Measurements from ENCODE around the gene DNAJB12.
"Not testable (repeated sequence)": the region's sequence is repeated elsewhere in the genome, so short reads cannot be mapped to it uniquely, and the experiment has no call there.

Gene DNAJB12

DNA sequence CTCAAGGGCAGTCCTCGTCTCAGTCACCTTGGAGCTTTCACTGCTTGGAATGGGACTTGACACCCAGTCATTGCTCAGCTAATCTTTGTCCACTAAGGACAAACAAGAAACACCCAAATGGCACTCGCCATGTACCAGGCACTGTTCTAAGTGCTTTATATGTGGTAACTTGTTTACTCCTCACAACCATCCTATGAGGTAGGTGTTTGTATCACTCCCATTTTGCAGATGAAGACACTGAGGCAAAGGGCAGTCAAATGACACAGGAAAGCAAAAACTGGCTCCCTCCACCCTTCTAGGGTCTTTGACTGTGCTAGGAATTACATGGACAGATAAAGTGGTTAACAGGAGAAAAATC is 24.7 kb downstream of the DNAJB12 start:
- no peak for DNase-seq

DNA sequence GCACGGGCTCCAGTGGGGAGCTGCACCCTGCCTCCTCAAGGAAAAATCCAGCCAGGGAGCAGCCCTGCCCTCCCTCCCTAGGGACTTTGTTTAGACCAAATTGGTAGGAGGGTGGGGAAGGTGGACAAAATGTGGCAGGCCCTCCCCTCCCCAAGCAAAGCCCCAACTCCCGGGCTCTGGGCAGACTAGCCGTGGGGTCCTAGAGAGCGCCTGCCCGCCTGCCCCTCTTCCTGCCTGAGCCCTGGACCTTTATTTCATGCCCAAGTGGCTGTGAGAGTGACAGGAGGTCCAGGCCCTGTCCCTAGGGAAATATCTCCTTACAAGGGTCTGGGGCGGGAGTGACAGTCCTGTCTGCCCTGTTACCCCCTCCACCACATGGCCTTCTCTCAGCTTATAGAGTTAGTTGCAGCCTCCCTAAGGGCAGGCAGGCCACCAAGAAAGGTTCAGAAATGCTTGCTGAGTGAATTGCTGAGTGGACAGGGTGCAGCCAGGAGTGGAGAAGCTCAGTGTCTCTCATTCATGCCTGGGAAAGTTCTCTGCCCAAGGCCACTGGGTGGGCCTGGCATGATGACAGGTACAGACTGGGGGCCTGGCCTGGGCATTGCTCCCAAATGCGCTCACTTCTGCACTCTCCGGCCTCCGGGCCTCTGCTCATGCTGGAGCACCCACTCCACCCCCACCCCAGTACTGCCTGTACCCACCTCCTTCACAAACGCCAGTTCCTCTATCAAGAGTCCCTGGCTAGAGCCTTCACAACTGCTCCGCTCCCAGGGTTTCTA is 25.2 kb downstream of the DNAJB12 start:
- DNase-seq, result no peak

DNA sequence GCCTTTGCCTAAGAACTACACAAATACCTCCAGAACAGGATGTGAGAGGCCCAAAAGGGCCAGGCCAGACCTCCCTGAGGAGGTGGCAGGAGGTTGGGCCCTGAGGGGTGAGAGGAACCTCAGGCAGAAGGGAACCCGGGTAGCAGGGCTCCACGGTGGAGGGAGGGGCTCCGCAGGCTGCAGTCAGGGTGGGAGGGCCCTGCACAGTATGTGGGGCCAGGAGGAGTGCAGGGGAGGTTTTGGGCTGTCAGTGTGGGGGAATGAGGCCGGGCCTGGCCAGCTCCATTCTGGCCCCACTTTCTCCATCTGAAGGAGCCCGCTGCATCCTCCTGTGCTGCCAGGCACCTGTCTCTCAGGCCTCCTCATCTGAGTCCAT is 25.9 kb downstream of the DNAJB12 start:
- peak; percentile 55 for DNase-seq

DNA sequence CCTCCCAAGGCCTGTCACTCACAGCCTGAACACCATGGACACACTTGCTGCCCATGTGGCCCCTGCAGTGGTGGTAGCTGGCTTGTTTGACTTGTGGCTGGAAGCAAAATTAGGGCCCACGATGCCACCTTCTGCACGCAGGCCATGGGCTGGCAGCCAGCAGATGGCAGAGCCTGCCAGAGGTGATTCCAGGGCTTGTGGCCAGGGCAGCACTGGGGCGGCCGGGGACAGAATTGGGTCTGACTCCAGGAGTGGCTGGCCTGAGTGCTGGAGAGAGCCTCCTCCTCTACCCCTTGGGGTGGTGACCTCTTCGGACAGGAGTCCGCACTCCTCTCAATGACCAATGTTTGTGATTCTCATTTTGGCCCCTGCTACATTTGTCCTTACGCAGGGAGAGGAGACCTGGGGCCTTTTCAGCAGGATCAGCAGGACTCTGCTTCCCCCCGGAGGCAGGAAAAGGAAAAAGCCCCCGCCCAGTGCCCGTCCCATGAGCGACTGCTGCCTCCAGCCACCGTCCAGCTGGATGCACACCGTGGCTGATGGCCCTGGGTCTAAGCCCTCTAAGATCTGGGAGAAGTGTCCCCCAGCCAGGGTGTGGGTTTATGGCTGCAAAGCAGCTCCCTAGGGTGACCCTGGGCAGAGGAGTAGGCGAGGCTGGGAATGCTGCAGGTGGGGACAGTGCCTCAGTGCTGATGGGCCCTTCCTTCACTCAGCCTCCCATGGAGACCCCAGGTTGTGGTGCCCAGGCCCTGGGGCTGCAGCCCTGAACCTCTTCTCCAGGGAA is 26.5 kb downstream of the DNAJB12 start:
- DNase-seq, result peak; percentile 56

DNA sequence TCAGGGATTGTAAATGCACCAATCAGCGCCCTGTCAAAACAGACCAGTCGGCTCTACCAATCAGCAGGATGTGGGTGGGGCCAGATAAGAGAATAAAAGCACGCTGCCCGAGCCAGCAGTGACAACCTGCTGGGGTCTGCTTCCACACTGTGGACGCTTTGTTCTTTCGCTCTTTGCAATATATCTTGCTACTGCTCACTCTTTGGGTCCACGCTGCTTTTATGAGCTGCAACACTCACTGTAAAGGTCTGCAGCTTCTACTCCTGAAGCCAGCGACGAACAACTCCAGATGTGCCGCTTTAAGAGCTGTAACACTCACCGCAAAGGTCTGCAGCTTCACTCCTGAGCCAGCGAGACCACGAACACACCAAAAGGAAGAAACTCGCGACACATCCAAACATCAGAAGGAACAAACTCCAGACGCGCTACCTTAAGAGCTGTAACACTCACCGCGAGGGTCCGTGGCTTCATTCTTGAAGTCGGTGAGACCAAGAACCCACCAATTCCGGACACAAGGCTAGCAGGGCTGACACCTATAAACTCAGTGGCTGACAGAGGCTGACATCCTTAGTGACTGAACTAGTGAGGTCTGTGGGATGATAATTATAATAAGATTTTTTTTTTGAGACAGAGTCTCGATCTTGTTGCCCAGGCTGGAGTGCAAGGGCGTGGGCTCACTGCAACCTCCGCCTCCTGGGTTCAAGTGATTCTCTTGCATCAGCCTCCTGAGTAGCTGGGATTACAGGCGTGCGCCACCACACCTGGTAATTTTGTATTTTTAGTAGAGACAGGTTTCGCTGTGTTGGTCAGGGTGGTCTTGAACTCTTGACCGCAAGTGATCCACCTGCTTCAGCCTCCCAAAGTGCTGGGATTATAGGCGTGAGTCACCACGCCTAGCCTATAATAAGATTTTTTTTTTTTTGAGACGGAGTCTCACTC is 27.8 kb downstream of the DNAJB12 start:
- peak; percentile 88 for DNase-seq

DNA sequence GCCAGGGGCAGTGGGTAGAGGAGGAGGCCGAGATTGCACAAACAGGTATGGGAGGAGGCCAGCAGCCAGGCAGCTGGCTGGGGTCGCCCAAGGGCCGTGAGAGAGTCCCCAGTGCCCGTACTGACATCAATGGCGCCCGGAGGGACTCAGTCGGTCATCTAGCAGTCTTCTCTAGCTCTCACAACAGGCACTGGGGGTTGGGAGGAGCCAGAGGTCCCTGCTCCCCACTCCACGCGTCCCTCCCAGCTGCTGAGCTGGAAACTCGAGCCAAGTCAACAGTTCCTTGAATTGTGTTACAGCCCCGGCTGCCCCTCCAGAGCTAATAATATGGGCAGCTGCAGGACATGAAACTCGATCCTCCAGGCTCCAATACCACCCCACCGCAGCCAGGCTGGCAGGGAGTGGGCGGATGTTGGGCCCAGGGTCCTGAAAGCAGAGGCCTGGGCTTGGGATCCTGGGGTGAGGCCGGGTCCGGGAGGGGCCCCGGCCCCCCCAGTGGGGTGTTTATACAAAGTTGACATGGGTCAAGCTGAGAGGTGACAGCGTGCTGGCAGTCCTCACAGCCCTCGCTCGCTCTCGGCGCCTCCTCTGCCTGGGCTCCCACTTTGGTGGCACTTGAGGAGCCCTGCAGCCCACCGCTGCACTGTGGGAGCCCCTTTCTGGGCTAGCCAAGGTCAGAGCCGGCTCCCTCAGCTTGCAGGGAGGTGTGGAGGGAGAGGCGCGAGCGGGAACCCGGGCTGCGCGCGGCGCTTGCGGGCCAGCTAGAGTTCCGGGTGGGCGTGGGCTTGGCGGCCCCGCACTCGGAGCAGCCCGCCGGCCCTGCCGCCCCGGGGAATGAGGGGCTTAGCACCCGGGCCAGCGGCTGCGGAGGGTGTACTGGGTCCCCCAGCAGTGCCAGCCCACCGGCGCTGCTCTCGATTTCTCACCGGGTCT is 29.2 kb downstream of the DNAJB12 start:
- DNase-seq, result not testable (repeated sequence)

DNA sequence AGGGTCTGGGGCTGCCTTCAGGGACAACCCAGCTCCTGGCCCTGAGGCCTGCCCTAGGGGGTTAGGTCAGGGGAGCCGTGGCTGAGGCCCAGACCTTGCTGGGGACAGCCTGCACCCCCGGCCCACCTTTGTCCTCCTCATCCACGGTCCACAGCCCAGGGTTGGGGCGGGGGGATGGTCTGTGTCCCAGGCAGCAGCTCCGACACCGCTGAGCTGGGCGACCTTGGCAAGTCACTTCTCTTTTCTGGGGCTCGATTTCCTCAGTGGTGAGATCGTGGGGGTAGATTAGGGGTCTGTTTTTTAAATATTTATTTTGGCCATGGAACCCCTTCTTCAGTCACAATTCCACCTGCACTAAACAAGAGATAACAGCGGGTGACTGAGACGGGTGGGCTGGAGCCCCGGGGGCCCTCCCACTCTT is 30.9 kb downstream of the DNAJB12 start:
- DNase-seq, result no peak

DNA sequence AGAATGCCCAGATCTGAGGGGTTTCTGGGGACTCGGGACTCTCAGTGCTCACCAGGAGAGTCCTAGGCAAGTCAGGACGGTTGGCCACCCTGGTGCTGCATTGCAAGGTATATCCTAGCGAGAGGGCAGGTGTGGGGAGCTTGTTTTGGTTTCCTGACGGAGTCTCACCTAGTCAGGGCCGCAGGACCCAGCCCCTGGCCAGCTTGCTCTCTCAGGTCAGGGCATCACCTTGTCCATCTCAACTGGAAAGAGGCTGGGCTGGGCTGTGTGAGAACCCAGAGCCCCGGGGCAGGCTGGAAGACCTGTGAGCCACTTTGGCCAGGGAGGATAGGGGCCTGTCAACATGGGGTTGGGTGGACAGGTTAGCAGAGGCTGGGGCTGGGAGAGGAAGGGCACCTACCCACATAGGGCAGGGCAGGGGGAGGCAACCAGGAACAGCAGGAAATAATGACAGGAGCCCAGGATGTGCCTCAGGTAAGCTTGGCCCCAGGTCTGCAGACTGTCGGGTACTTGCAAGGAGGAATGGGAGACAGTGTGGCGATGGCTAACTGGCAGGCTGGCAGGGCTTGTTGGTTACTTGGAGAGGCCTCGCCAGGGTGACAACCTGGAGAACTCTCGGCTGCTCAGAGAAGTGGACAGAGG is 31.5 kb downstream of the DNAJB12 start:
- DNase-seq, result no peak

DNA sequence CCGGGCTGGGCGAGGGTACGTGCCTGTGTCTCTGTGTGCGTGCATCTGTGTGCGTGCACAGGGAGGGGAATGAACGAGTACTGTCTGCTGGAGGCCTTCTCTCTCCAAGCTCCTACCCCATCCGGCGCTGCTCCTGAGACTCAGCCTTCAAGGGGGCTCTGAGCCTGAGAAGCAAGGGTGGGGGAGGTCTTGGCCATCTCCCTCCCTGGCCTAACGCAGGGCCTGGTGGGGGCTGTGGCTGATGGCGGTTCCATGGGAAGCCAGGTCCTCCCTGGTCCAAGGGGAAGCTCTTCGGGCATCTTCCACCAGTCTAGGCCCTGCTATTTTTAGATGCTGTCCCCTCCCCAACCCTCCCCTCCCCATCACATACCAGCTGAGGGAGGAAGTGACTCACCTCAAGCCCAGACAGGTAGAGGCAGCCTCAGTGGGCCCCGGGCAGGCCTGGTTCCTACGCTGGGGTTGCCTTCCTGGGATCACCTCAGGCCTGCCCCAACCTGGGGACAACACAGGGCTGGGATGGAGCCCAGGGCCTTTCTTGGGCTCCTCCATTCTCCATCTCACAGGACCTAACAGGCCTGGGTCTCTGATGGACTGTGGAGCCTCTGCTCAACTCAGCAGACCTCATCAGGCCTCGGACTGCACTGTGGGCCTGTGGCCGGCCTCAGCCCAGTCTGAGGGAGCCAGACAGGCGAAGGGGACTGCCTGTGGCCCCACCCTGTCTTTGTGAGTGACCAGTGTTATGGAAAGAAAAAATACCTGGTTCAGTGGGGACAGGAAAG is 32.2 kb downstream of the DNAJB12 start:
- DNase-seq, result peak; percentile 68

DNA sequence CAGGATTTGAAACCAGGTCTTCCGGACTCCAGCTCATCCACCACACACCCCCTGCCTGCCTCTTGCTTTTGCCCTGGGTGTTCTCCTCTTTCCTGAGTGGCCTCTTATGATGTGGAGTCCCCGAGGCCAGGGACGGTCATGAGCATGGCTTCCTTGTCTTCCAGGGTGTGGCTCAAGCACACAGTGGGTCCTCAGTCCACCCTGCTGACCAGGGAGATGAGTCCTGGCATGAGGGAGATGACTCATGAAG is 32.8 kb downstream of the DNAJB12 start:
- DNase-seq, result no peak

DNA sequence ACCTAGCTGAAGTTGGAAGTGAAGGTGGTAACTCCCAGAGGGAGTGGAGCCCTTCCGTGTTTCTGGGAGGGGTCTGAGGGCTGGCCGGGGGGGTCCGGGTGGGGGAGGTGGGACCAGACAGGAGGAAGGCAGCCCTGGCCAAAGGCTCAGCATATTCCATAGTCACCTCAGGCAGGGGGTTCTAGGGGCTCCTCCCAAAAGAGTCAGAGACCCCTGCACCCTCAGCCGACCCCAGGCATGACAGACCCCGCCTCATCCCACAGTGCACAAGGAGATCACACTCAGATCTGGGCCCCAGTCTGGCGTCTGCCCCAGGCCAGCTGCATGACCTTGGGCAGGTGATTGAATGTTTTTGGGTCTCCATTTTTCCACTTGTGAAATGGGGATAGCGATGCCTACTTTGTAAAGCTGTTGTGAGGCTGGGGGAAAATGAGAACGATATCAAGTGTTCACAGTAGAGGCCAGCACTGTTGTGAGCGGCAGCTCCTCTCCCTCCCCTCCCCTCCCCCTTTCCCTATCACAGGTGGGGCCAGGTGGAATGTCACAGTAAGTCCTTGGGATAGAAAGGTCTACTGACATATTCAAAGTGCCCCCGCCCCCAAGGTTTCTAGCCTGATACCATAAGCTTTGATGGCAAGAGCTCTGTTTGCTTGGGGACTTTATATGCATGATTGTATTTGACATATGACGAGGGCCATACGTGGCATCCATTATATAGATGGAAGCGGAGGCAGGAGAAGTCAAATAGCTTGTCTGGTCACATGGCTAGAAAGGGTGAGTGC is 33.3 kb downstream of the DNAJB12 start:
- DNase-seq, result no peak

DNA sequence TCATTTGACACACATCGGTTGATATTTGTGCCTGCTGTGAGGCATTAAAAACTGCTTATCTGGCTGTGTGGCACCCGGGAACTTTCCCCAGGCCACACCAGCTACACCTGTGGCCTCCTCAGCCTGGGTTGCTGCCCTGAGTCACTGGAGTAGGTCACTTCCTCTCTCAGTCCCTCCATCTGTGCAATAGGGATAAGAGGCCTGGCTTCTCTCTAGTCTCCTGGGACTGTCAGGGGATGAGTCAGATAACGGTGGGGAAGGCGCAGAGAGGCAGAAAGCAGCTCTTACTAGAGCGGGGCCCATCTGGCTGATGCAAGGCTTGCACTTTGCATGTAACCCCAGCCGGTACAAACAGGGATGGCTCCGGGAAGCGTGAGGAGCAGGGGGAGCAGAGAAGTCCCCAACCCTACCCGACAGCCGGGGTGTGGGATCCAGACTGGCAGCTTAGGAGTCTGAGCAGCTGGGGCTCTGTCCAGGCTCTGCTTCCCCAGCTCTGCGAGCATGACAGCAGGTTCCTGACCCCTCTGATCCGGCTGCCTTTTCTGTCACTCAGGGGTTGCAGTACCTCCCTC is 34.0 kb downstream of the DNAJB12 start:
- DNase-seq, result peak; percentile 94

DNA sequence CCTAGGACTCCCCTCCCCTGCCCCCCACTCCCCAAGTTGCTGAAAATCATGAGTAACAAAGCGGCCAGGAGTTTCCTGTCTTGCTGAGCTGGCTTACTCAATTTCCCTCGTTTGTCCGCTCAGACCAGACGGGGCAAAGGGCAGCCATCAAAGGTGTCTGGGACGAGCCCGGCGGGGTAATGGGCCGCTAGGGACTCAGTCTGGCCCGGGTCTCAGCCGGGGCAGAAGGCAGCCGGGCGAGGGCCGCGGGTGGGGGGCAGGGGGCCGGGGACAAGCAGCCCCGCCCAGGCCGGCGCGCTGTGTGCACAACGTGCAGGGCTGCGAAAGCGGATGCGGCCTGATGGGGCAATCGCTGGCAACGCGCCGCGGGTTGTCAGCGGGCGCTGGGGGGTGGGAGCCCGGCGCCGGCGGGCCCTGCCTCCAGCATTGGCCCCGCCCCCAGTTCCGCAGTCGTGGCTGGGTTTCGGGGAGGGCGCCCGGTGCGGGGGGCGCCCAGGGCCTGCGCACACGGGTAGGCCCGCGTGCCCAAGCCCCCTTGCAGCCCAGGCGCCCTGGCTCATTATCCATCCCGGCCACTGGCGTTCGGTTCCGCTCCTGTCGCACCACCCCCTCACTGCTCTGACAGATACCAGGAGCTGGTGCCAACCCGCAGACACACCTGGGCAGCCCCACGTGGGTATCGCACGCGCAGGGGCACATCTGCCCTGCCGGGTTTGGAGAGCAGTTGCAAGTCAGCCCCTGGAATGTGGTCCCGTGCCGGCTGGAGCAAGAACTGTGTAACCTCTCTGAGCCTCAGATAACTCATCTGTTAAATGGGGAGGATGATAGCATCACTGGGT is 35.1 kb downstream of the DNAJB12 start:
- peak; percentile 95 for DNase-seq

DNA sequence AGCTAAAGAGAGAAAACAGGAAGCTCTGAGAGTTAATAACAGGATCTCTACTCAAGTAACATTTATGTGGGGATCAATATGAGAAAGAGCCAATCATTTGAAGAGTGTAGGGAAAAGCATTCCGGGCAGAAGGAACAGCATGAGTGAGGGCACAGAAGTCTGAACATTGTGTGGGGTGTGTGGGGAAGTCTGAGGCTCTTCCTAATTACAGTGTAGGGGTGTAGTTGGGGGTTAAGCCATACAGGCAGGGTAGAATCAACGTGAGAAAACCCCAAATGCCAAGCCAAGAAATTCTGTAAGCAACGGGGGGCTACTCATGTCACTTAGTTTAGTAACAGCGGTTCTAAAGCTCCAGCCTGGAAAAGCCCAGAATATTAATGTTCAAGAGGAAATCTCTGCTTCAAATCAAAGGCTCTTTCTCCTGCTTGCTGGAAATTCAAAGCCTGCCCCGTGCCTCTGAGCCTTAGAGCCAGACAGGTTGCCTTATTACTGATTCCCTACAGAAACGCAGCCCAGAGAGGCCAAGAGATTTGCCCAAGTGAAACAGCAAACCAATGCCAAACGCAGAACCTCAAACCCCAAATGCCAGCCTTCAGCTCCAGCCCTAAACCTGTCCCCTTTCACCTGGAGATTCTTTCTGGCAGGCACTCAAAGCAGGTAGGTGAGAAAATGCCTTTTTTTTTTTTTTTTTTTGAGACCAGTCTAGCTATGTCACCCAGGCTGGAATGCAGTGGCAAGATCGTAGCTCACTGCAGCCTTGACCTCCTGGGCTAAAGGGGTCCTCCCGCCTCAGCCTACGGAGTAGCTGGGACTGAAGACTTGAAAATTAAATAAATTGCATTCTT is 36.1 kb downstream of the DNAJB12 start:
- no peak for DNase-seq

DNA sequence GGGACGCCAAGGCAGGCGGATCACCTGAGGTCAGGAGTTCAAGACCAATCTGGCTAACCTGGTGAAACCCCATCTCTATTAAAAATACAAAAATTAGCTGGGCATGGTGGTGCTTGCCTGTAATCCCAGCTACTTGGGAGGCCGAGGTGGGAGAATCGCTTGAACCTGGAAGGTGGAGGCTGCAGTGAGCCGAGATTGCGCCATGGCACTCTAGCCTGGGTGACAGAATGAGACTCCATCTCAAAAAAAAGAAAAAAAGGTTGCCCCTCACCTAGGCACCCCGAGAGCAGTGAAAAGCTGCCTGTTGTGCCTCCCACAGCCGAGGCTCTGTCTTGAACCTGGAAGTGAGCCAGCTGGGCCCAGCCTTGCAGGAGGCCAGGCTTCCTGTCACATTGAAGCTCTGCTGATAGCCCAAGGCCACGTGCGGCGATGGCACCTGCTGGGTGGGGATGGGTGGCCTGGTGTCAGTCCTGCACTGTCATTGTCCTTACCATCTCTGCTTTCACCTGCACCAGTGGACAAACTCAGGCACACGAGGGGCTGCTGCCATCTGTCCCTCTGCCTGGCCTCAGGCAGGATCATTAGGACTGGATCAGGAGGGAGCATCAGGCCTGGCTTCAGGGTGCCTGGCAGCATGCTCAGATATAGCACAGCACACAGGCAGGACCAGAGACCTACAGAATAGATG is 37.8 kb downstream of the DNAJB12 start:
- DNase-seq, result no peak

DNA sequence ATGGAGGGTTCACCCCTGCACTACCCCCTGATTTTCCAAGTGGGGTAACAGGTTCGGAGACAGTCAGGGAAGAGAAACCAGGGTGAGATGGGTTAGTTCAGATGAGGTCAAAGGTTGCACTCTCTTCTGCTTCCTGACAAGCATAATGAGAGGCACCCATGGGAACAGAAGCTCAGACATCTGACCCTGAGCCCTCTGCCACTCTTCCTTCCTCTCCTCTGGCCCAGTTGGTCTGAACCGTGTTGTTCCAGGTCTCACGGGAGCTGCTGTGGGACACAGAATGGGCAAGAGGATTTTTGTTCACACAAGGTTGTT is 38.4 kb downstream of the DNAJB12 start:
- no peak for DNase-seq

DNA sequence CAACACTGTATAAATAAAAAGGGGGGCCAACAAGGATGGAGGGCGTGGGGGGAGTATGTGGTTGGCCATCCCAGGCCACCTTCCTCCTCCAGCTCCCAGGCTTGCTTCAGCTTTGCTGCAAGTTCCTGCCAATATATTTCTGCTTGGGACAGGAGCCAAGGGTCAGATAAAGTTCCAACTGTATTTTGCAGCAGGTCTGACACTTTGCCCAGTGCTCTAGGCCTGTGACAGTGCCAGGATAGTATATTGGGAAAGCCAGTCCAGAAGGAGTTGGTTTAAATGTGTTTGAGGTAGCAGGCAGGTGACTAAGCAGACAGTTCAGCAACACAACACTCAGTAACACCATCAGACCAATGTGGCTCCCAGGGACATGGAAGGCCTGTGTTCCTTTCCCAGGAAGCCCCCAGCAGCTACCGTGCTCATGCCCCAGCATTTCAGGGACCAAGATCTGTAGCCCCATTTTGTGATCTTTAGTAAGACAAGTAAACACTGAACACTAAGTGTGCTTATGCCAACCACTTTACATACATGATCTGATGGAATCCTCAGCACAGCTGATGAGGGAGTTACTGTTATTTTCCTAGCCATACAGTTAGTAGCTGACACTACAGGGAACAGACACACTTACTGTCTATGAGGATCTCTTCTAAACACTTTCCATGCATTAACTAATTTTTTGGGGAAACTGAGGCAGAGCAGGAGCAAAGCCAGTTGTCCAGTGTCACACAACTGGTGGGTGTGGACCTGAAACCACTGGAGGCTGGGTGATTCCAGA is 38.9 kb downstream of the DNAJB12 start:
- no peak for DNase-seq

Data from activated CD4-positive, alpha-beta T cell treated with anti-CD3 and anti-CD28 coated beads, Interleukin-10, Interleukin-2, amounts not matched to agents 100 ng/mL and 50 ng/mL, durations not matched to agents 16 hours and 8 hours (primary cell).